ENCODE data around the gene RGS19.

Gene RGS19

DNA sequence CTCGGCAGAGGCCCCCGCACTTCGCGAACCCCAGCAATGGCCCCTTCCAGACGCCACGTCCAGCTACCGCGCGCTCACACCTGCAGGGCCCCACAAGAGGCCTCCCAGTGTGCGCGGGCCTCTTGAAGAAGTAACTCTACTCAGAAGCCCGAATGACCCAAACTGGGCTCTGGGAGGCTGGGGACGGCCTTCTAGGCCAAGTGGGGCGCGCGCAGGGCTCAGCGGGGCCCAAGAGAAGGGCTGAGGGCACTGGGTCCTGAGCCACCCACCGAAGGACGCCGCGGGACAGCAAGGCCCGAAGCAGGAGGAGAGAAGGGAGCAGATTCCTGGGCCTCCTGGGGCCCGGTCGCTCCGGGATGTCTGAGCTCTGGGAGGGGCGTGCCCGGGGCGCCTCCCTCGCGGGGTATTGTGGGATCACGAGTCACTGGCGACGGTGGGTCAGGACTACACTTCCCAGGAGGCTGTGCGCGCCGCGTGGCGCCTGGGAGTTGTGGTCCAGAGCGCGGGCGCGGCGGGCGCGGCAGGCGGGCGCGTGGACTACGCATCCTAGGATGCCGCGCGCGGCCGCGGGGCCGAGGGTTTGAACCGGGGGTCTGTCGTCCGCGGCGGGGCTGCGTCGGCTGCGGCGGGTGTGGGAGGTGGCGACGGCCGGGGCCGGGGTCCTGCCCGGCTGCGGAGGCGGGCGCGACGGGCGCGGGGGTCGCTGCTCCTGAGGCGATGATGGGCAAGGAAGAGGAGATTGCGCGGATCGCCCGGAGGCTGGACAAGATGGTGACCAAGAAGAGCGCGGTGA lies 16.5 kb downstream of the RGS19 start, which contains the start of gene TCEA2:
TSS of gene TCEA2 (plus strand) at position 603 of the 793 bp plus-strand sequence. CDS start at position 718, 115 bp downstream.
- DNase-seq, result peak; percentile 92

DNA sequence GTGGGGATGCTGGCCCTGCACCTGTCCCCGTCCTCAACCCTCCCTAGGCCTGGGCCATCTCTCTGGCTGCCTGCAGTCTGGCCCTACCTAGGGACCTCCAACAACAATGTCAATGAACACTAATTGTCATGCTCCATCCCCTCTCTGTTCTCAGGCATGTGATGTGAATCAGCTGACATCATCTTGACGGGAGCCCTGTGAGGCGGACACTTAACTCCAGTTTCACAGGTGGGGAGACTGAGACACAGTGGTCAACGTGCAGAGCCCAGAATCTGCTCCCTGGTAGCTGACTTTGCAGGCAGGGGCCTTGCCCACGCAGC lies 17.1 kb downstream of the RGS19 start:
- DNase-seq, result no peak

DNA sequence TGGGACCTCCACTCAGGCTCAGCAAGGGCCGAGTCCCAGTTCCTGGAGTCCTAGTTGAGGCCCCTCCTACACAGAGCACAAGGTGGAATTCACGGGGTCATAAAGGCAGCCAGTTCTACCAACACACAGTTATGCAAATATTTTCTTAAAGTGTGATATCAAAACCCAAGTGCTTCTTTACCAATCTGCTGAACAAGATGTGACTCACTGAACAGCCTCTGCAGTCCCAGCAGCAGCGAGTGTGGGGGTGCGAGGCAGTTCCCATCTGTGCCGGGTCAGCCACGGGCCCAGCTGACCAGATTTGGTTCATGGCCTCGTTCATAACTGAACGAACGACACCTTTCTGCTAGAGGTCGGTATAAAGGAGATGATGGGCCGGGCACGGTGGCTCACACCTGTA lies 20.8 kb downstream of the RGS19 start:
- no peak for DNase-seq

DNA sequence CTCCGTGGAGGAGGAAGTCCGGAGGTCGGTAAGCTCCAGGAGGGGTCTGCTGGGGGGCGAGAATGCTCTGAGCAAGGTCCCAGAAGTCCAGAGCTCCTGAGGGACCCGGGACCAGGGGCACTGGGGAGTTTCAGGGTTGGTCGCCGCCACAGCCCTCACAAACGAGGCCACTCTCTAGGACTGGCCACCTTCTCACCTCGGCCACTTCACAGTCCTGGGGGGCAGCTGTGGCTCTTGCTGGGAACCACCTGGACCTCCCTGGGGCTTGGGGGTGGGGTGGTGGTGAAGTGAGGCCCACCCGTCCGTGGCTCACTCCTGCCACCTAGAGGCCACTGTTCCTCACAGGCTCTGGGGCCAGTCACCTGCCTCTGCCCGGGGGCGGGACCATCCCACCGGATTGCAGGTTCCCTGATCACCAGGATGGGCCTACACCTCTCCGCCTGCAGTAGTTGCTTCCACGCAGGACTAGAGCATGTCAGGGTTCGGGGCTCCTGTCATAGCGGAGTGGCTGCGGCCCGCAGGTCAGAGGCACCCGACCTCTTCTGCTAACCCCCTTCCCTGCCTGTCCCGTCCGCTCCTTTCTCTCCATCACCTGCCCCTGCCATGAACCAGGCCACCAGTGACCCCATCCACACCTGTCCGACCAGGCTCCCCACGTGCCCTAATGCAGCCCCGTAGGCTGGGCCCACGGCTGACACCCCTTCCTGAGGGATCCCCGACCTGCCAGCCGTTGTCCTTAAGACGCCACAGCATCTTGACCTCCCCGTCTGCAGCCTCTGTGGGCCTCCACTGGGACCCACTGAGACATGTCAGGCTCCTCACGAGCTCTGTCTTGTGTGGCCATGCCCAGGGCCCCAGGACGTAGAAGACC lies 21.5 kb downstream of the RGS19 start:
- no peak for DNase-seq

DNA sequence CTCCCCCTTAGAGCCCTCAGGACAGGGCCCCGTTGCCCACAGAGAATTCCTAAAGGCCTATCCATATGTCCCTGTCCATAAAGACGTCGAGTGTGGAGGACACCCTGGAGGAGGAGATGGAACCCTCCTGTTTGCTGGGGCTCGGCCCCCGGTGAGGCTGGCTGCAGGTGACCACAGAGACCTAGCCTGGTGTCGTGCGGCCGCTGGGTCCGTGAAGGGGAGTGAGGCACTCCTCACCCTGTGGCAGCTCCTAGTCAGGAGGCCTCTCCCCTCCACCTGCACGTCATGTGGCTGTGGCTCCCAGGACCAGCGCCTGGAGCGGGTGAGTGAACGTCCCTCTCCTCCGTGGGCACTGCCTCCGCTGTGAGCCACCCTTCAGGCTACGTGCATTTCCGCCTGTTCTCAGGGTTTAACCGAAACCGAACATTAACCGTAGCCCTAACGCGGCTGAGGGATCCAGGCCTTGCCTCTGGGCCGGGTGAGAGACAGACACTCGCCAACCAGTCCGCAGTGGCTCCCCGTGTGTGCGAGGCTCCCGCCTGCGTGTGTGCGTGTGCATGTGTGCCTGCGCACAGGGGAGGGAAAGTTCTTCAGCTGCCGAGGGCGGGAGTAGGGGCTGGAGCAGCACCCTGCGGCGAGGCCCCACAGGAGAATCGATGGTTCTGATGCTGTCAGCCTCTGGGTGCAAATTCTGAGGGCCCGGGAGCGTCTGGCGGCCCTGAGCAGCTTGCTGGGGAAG lies 22.3 kb downstream of the RGS19 start:
- no peak for DNase-seq

DNA sequence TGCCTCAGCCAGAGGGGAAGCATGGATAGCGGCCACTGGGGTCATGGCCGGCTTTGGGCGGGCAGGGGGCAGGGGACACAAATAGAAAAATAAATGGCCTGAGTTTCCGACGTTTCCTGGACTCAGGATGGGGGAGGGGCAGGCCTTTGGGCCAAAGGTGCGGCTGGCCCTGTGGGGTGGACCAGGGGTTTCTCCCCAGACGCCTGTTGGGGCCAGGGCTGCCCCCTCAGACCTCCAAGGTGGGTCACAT lies 22.8 kb downstream of the RGS19 start:
- no peak for DNase-seq

DNA sequence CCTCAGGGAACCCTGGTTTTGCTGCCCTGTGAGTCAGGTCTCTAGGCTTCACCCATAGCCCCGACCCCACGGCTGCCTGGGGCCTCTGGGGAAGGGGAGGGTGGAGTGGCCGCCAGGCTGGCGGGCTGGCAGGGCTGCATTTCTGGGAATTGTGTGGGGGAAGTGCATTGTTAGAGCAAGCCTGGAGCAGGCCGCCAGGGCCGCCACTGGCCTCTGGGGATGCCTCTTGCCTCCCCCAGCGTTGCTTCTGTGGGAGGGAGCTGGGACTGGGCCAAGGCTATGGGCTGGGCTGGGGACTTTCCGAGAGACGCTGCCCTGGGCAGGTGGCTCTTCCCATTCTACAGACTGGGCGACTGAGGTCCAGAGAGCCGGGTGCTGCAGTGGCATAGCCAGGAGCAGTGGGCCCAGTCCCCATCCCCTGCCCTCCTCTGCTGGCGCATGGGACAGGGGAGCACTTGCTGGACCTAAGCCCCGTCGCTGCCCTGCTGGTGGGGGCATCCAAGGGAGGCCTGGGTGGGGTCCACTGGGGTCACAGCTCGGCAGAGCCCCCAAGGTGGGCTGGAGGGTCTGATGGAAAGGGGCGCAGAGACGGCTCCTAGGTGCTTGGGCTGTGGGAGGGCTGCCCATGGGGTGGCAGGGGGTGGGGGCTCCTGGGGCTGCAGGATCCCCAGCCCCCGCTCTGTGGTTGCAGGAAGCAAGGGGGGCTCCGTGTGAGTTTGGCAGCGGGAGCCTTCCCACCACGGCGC lies 23.3 kb downstream of the RGS19 start:
- no peak for DNase-seq

DNA sequence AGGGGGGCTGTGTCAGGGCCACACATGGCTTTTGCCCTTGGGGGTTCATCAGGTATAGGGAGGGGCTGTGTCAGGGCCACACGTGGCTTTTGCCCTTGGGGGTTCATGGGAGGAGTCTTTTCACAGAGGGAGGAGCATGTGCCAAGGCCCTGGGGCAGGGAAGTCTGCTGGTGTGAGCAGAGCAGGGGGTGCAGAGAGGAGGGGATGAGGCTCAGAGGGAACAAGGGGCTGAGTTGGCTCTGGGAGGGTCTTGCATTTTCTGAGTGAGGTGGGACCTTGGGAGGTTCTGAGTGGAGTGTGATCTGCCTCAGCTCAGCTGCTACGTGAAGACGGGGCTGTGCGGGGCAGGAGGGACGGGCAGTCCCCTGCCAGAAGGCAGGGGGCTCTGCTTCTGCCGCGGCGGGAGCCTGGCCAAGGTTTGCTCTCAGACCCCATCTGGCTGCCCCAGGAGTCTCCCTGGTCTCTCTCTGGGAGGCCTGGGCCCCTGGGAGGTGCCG lies 23.9 kb downstream of the RGS19 start:
- DNase-seq, result no peak

DNA sequence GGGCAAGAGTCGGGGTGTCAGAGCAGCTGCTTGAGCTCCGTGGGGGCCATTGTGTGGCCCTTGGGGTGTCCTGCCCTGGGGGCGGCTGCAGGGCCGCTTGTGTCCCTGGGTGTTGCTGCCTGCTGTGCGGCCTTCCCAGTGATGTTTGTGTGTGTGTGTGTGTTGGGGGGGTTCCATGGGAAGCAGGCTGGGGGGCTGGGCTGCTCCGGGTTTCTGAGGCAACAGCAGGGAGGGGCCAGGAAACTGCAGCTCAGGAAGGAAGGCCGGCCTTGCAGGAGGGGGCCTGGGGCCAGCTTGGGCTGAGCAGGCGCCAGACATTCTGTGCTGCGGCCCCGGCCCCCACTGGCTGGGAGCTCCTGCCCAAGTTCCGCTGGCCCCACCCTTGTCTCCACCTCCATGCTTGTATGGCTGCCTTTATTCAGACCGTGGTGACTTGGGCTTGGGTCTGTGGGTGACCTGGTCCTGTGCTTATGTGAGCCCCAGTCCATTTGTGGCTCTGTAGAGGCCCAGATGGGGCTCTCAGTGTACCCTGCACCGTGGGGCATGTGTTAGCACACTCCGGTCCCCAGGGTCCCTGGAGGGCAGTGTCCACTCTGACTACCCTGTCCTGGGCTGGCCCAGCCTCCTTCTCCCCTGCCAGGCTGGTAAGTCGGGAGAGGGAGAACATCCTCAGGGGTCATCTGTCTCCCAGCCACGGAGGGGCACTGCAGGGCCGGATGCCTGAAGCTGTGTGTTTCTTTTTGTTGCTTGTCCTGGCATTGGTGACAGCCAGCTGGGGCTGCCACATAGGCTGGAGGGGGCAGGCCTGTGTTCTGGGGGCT lies 25.3 kb downstream of the RGS19 start:
- DNase-seq, result no peak

DNA sequence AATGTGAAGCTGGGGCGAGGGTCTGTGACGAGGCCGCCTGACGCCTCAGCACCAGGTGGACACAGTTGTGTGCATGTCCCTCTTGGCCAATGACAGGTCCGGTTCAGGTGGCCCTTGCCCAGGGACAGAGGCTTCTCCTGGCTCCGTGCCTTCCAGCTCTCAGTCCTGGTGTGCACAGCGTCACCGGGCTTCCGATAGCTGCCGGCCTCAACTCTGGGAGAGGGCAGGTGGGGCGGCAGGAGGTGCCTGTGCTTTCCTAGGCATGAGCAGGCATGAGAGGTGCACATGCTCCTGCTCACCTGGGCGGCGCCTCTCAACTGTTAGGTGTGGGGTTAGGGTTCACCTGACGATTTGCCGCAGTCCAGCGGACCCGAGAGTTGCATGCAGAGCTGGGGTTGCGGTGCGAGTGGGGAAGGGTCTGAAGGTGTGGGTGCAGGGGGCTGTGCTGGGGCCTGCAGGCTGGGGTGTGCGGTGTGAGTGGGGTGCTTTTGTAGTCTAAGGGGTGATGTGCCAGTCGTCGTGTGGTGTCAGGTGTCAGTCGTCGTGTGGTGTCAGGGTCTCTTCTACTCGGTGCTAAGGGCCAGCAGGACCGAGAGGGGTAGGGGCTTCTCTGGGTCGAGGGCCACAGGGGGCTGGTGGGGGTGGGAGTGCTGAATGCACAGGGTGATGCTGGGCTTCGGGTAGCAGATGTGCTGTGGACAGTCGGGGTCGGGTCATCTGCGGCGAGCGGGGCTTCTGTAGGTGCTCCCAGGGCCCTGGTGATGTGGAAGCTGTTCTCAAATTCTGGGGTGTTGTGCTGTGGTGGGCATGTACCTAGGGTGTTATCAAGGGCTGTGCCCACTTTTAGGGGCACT lies 26.1 kb downstream of the RGS19 start:
- no peak for DNase-seq

DNA sequence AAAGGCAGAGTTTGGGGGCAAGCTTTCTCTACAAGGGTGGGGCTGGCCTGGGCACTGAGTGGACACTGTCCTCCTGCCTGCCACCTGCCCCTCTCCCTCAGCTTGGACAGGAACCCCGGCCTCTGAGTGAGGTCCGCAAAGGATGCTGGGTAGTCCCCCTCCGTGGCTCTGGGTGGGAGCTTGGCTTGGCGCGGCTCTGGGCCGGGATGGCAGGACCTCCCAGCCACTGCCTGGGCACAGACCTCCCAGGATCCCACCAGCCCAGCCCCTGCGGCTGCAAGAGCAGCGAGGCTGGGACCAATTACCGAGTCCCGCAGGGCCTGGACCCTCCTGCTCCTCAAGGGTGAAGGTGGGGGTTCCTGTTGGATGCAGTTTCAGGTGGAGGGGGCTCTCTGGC lies 27.0 kb downstream of the RGS19 start:
- no peak for DNase-seq

DNA sequence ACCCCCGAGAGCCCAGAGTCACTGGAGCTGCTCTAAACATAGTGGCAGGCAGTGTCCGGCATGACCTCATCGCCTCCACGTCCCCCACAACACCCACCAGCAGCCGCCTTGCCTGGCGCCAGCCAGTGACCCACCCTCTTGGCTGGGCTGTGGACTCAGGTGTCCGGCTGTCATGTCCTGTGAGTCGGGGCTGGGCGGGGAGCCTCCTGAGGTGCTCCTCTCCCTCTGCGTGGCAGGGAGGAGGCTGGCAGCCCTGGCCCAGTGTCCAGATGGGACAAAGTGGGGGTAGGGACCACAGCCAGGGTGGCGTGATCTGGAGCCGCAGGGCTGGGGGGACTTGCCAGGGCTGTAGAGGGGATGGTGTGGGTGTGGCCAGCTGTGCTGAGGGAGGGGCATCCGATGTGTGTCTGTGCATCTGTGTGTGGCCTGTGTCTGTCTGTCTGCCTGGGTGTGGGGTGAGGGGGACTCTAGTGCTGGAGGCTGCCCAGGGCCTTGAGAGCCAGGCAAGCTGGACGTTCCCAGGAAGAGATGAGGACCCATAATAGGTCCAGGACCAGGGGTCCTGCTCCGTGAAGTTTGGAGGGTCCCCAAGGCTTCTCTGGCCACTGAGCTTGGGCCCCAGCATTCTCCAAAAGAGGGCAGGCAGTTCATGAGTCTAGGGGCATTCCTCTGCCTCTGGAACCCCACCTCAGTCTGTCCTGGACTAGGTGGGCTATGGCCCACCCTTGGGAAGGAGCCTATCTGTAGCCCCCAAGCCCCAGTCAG lies 27.6 kb downstream of the RGS19 start:
- DNase-seq, result no peak

DNA sequence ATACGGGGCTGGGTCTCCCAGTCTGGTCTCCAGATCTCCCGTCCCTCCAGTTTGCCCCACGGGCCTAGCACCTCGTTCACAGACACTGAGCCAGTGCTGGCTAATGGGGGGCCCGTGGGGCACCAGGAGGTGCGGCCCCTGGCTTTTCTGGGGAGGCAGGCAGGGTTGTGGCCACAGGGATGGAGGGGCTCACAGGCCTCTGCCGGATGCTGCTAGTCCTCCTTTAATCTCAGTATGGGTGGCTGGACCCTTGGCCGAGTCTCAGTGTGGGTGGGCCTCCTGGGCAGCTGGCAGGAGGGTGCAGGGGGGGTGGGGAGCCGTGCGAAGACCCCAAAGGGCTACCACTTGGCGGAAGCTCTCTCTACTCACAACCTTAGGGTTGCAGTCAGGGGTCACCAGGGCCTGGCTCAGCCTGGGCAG lies 28.3 kb downstream of the RGS19 start:
- DNase-seq, result no peak

DNA sequence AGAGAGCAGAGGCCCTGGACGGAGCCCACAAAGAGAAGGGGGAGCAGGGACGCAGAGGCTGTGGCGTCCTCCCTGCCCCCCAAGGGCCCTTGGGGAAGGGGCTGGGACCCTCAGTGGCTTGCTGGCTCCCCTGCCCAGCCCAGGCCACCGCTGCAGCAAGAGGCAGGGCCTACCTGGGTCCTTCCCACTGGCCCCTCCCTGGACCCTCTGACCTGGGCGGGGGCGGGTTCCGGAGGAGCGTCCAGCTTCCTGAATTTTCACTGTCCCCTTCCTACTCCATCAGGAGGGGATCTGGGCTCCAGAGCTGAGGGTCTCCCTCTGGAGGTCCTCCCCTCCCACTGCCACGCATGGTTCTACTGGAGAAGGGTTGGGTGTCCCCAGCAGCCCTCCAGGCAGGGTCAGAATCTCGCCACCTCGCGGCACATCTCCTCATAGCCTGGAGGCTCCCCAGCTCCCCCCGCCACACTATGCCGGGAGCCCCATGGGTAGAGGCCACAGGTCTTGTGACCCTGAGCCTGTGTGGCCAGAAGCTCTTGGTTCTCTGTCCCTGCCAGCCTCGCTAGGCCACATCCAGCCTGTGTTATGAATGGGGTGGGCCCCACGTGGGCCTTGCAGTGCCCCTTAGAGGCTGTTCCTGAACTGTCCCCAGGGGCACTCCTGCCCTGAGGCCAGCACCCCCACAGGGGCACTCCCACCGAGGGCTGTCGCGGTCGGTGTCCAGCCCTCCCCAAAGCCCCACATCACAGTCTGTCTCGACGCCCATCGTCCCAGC lies 28.9 kb downstream of the RGS19 start:
- no peak for DNase-seq

DNA sequence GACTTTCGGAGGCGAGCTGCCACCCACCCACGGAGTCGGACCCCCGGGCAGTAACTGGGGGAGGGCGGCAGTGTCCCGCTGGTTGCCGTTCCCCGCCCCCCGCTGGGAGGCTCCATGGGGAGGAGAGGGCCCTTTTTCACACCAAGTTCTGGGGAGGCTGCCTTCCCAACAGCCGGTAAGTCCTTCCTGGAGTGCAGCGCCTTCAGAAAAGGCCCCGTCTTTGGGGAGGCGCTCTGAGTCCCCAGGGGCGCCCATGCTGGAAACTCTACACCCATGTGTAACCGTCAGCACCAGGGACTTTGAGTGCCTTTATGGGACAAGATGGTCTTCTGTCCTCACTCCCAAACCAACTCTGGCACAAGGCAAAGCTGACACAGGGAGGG lies 29.4 kb downstream of the RGS19 start:
- DNase-seq, result no peak

DNA sequence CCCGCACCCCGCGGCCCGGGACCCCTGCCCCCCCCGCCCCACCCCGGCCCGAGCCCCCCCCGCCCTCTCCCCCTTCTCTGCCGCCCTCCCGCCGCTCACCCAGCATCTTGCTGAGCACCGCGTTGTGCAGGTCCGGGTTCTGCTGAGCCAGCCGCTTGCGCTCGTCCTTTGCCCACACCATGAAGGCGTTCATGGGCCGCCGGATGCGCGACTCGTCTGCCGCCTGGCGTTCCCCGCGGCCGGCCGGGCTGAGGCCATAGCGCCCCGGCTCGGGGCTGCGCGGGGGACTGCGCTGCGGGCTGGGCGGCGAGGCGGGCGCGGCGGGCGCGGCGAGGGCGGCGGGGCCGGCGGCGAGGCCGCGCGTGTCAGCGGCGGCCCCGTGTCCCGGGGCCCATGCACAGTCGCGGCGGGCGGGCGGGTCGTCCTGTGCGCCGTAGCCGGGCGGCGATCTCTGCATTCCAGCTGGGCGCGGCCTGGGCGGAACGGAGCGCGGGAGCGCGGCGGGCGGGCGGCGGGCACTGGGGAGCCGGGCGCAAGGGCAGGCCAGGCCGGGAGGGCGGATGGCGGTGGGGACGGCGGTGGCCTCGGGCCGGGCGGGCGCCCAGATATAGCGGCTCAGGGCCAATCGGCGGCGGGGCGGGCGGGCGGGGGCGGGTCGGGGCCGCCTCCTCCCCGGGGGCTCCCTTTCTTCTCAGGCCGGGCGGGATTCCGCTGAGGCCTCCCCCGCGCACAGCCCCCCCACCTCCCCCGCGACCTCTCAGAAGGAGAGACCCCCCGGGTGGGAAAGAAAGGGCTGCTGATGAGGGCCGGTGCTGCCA lies 30.0 kb downstream of the RGS19 start, which contains the start of gene SOX18:
TSS of gene SOX18 (minus strand) at position 580 of the 818 bp plus-strand sequence. CDS start at position 457, 123 bp downstream.
- no peak for DNase-seq

DNA sequence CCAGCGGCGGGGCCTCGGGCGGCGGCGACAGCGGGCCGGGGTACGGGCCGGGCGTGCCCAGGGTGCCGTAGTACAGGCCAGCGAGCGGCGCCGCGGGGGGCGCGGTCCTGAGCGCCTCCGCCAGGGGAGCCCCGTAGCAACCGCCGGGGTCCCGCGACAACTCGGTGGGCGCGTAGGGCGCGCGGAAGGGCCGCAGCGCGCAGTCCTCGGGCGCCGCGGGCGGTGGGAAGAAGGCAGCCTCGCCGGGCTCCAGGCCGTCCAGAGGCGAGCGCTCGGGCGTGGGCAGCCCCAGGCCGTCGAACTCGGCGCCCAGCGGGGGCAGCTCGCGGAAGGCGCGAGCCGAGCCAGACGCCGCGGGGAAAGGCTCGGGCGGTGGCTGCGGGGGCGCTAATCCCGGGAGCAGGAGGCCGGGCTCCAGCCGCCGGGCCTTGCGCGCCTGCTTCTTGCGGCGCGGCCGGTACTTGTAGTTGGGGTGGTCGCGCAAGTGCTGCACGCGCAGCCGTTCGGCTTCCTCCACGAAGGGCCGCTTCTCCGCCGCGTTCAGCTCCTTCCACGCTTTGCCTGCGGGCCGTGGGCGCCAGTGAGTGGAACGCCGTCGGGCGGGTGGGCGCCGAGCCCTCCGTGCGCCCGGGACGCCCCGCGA lies 30.8 kb downstream of the RGS19 start:
- DNase-seq, result no peak

DNA sequence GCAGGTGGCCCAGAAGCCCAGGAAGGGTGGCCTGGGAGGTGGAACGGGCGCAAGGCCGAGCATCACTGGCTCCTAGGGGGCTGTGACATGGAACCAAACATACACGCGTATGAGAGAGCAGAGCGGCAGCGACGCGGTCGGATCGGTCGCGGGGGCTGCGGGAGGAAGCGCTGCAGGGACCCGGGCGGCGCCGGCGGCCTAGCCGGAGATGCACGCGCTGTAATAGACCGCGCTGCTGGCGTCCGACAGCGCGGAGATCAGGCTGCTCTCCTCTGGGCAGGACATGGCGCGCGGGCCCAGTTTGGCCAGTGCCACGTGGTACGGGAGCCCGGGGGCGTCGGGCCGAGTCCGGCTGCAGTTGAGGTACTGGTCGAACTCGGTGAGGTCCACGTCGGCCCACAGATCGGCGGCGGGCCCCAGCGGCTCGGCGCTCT lies 31.3 kb downstream of the RGS19 start:
- no peak for DNase-seq

Data from NCI-H774 (cell line).